ENCODE results near the gene NBPF20.
A peak's percentile ranks its signal among the peaks of the same experiment; 100 is the strongest.
"Not testable (repeated sequence)": the region's sequence is repeated elsewhere in the genome, so short reads cannot be mapped to it uniquely, and the experiment has no call there.

Gene NBPF20

DNA sequence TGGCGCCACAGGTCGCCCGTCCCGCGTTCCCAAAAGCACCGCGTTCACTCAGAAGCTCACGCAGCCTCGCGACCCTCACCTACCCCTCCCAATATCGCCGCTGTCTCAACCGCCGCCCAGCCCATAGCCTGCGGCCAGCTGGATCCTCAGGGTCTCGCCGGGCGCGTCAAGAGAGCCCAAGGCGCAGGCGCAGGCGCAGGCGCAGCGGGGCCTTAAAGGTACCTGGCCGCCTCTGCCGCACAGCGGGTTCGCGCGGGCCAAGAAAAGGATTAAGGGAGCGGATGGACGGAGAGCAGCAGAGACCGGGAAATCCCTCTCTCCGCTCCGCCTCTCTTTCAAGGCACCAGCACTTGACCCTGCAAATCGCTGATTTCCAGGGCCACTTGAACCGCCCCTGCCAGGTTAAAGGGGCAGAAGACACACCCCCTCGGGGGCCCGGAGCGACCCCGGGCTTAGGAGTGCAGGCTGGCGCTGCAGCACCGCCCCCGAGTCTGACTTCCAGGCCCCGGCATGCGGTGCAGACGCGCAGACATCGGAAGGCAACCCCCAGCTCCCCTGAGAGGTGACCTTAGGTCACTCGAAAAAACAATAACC lies at the start of gene NBPF20:
NBPF20 (minus strand) TSS at position 168 of the 594 bp plus-strand sequence. CDS start 20,331 bp downstream, outside the sequence.
- Mint-ChIP-seq H3K36me3 (peaks cover 2% of the 10 kb centered on the region), H3K27me3 (peaks cover 25% of the 10 kb centered on the region), H3K9me3 (ENCODE audit: low read depth) (peaks cover 15% of the 10 kb centered on the region), H3K27ac (peak within 1 kb of the TSS; percentile 72), H3K4me3 (peak within 1 kb of the TSS; percentile 96), H3K4me1 (ENCODE audit: low read depth) (peaks cover 9% of the 10 kb centered on the region)

DNA sequence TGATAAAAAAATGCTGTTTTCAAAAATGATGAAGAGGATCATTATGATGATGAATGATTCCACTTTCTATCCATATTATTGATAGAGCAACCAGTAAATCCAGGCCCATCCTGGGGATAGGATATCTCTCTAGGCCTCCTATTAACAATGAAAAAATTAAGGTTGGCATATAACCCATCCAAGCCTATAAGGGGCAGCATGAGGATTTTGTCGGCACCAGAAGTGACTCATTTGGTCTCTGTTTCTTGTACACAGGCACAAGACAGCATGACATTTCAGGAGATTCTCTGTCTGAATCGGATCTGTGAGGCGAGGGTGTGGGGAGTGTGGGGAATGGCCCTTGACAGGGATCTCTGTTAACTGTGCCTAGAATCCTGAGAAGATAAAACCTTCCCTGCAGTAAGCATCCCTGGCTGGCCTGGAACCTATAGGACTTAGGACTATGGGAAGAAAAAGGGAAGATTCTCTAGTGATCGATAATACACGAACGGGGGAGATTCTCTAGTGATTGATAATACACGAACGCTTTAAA lies 49.5 kb upstream of the NBPF20 start:
- not testable (repeated sequence) for H3K27me3 Mint-ChIP-seq; H3K4me1 Mint-ChIP-seq (ENCODE audit: low read depth); H3K36me3 Mint-ChIP-seq; H3K27ac Mint-ChIP-seq; H3K9me3 Mint-ChIP-seq (ENCODE audit: low read depth)
- peak overlapping the region; percentile 80 for H3K4me3 Mint-ChIP-seq

- H3K9me3 Mint-ChIP-seq (ENCODE audit: low read depth) = not testable (repeated sequence)
These were observed 47.3 kb upstream of the NBPF20 start for GRCh38 chr1:145472731-145473130.

DNA sequence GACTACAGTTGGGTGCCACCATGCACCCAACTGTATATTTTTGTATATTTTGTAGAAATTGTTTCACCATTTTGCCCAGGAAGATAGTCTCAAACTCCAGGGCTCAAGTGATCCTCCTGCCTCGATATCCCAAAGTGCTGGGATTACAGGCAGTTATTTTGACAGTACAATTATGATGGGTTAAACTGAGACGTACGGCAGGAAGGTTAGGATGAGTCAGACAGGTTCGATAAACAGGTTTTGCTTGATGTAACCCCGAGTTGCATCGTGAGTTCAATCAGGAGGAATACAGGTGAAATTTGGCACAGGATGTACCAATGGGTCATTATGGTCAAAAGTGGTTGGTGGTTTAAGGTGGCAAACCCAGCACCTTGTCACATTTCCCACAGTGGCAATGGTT lies 46.0 kb upstream of the NBPF20 start:
- not testable (repeated sequence) for H3K27me3 Mint-ChIP-seq; H3K9me3 Mint-ChIP-seq (ENCODE audit: low read depth); H3K4me3 Mint-ChIP-seq

More at GRCh38 chr1:145472731-145473130, 47.3 kb upstream of the NBPF20 start:
- H3K27ac Mint-ChIP-seq; H3K36me3 Mint-ChIP-seq; H3K4me3 Mint-ChIP-seq; H3K27me3 Mint-ChIP-seq; H3K4me1 Mint-ChIP-seq (ENCODE audit: low read depth): not testable (repeated sequence)

GRCh38 chr1:145465405-145466144 lies 40.2 kb upstream of the NBPF20 start:
- H3K27me3 Mint-ChIP-seq; H3K4me1 Mint-ChIP-seq (ENCODE audit: low read depth); H3K36me3 Mint-ChIP-seq; H3K9me3 Mint-ChIP-seq (ENCODE audit: low read depth): not testable (repeated sequence)
- Mint-ChIP-seq H3K27ac (peak overlapping the region; percentile 97), H3K4me3 (peak overlapping the region; percentile 86)

More for the DNA sequence above, 46.0 kb upstream of the NBPF20 start:
- not testable (repeated sequence) for H3K36me3 Mint-ChIP-seq; H3K27ac Mint-ChIP-seq; H3K4me1 Mint-ChIP-seq (ENCODE audit: low read depth)

GRCh38 chr1:145464708-145465336 lies 39.4 kb upstream of the NBPF20 start:
- not testable (repeated sequence) for H3K9me3 Mint-ChIP-seq (ENCODE audit: low read depth); H3K36me3 Mint-ChIP-seq; H3K27me3 Mint-ChIP-seq; H3K4me1 Mint-ChIP-seq (ENCODE audit: low read depth)
- Mint-ChIP-seq H3K4me3 (peak overlapping the region; percentile 86), H3K27ac (peak overlapping the region; percentile 97)

DNA sequence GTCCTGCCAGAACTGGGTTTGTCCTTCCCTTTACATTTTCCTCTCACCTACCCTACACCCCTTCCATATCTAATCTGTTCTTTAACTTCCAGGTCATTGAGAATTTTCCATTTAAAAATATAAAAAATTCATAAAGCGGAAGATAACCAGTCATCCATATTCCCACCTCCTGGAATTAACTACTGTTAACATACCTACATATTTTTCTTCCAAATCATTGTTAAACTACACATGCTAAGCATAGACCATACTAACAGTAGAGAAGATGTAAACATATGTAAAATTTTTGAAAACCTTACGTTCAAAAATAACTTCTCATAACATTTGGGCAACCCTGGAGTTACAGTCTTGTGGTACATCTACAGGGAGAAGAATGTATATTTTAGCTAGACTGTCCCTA lies 38.6 kb upstream of the NBPF20 start:
- H3K9me3 Mint-ChIP-seq (ENCODE audit: low read depth); H3K4me3 Mint-ChIP-seq; H3K27ac Mint-ChIP-seq; H3K36me3 Mint-ChIP-seq; H3K4me1 Mint-ChIP-seq (ENCODE audit: low read depth); H3K27me3 Mint-ChIP-seq: not testable (repeated sequence)

DNA sequence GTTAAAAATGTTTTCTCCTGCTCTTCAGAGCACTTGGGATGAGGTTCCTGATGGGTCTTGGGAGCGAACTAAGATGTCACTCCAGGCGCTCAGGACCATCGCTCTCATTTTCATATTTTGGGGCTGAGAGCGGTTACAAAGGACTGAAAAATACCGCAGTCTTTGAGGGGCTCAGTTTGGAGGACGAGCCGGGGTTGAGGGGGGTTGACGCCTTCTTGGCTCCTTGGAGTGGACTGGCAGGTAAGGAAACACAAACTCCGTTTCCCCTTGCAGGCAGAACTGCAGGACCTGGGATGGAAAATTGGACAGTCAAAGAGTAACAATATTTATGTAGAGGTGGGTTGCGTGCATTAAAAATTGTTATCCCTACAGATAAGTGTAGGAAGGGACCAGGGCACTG lies 35.3 kb upstream of the NBPF20 start:
- H3K27ac Mint-ChIP-seq; H3K27me3 Mint-ChIP-seq; H3K4me3 Mint-ChIP-seq; H3K4me1 Mint-ChIP-seq (ENCODE audit: low read depth); H3K9me3 Mint-ChIP-seq (ENCODE audit: low read depth); H3K36me3 Mint-ChIP-seq: not testable (repeated sequence)

- H3K4me3 Mint-ChIP-seq = peak overlapping the region; percentile 32
- peaks cover 11% of the 10 kb centered on the region for H3K27me3 Mint-ChIP-seq
- H3K4me1 Mint-ChIP-seq (ENCODE audit: low read depth); H3K36me3 Mint-ChIP-seq; H3K27ac Mint-ChIP-seq; H3K9me3 Mint-ChIP-seq (ENCODE audit: low read depth): not testable (repeated sequence)
These were observed 34.6 kb upstream of the NBPF20 start for GRCh38 chr1:145460048-145460447.

GRCh38 chr1:145459591-145459990 lies 34.2 kb upstream of the NBPF20 start:
- H3K4me3 Mint-ChIP-seq; H3K4me1 Mint-ChIP-seq (ENCODE audit: low read depth); H3K36me3 Mint-ChIP-seq; H3K27ac Mint-ChIP-seq; H3K9me3 Mint-ChIP-seq (ENCODE audit: low read depth): not testable (repeated sequence)
- H3K27me3 Mint-ChIP-seq = peaks cover 14% of the 10 kb centered on the region

- not testable (repeated sequence) for H3K9me3 Mint-ChIP-seq (ENCODE audit: low read depth); H3K36me3 Mint-ChIP-seq; H3K27ac Mint-ChIP-seq; H3K4me1 Mint-ChIP-seq (ENCODE audit: low read depth)
- Mint-ChIP-seq H3K4me3 (peak overlapping the region; percentile 50), H3K27me3 (peaks cover 15% of the 10 kb centered on the region)
These were observed 33.7 kb upstream of the NBPF20 start for GRCh38 chr1:145459063-145459462.

GRCh38 chr1:145454824-145455177 lies 29.4 kb upstream of the NBPF20 start:
- peaks cover 19% of the 10 kb centered on the region for H3K27me3 Mint-ChIP-seq
- H3K36me3 Mint-ChIP-seq; H3K27ac Mint-ChIP-seq; H3K9me3 Mint-ChIP-seq (ENCODE audit: low read depth); H3K4me1 Mint-ChIP-seq (ENCODE audit: low read depth); H3K4me3 Mint-ChIP-seq: not testable (repeated sequence)

GRCh38 chr1:145453873-145454823 lies 28.7 kb upstream of the NBPF20 start:
- Mint-ChIP-seq H3K4me3 (peak overlapping the region; percentile 38), H3K27me3 (peaks cover 19% of the 10 kb centered on the region)
- not testable (repeated sequence) for H3K27ac Mint-ChIP-seq; H3K4me1 Mint-ChIP-seq (ENCODE audit: low read depth); H3K9me3 Mint-ChIP-seq (ENCODE audit: low read depth); H3K36me3 Mint-ChIP-seq

DNA sequence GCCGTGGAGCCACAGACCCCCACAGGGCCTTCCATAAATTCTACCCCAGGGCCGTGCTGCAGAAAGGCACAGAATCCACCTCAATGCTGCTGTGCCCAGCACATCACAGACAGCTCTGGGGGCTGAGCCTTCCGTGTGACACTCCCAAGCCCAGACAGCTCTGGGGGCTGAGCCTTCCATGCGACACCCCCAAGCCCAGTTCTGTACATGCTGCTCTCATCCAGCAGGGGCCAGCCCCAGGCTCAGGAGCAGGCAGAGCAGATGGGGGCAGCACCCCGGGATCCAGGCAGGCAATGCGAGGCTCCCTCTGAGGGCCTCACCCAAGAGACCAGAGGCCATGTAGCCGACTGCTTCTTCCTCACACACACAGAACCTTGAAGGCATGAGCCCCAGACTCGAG lies 27.1 kb upstream of the NBPF20 start:
- not testable (repeated sequence) for H3K36me3 Mint-ChIP-seq; H3K4me1 Mint-ChIP-seq (ENCODE audit: low read depth)
- peaks cover 15% of the 10 kb centered on the region for H3K27me3 Mint-ChIP-seq

GRCh38 chr1:145451914-145452313 lies 26.5 kb upstream of the NBPF20 start:
- H3K4me3 Mint-ChIP-seq; H3K27ac Mint-ChIP-seq; H3K4me1 Mint-ChIP-seq (ENCODE audit: low read depth); H3K36me3 Mint-ChIP-seq; H3K9me3 Mint-ChIP-seq (ENCODE audit: low read depth): not testable (repeated sequence)
- peaks cover 15% of the 10 kb centered on the region for H3K27me3 Mint-ChIP-seq

More for the DNA sequence above, 27.1 kb upstream of the NBPF20 start:
- not testable (repeated sequence) for H3K9me3 Mint-ChIP-seq (ENCODE audit: low read depth); H3K4me3 Mint-ChIP-seq; H3K27ac Mint-ChIP-seq
